Gastroesophageal sphincter (tissue), 3 donors: ENCODE results near the gene ZNF750.

ENCODE experiments used
- EP300 ChIP-seq: sonication (generic); formaldehyde crosslinking; IDR thresholded peaks from one replicate; pipeline ENCODE4 v1.6.1; 2017; ENCODE audit warnings: antibody characterized with exemption, mild to moderate bottlenecking
- POLR2A ChIP-seq, 2 donors: fragments of 450-650 bp; IDR thresholded peaks; one replicate each; pipeline ENCODE4 v1.6.1; 2017; ENCODE audit warnings: antibody characterized with exemption in 2 of 2, mild to moderate bottlenecking in 2 of 2, moderate library complexity in 1 of 2
- POLR2AphosphoS5 ChIP-seq: sonication (generic); formaldehyde crosslinking; IDR thresholded peaks from one replicate; pipeline ENCODE4 v1.6.1; 2017; ENCODE audit warnings: antibody characterized with exemption
- TF ChIP-seq, protein P1 (sequence below), 4 experiments: fragments of 200-600 bp in 2 of 4; fragments of 450-650 bp in 2 of 4; sonication (generic) in 1 of 4; IDR thresholded peaks; one replicate each; pipeline ENCODE4 v1.5.1; 2017 to 2019; ENCODE audit warnings: antibody characterized with exemption in 4 of 4, mild to moderate bottlenecking in 2 of 4, moderate library complexity in 2 of 4

DNA sequence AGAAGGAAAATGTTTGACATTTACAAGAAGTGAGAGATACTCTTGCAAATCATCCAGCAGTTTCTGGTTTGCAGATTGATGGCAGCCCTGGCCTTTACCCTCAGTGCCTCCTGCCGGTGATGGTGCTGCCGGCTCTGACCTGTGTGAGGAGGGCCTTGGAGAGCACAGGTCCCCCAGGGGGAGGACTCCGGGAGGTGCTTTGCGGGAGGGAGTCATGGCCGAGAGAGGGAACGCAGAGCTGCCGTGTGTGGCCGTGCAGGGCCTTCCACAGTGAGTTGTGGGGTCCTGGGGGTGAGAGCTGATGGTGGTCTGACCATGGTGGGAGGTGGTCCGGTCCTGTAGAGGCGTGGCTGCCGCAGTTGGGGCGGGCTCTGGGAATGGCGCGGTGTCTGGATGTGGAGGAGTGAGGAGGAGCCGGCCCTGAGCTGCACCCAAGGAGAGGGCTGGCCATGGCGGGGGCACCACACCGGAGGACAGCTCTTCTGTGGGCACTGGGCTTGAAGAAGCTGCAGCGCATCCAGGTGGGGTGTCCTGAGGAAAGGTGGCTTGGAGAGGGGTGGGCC is 28.0 kb upstream of the ZNF750 start:
- no peak for TF ChIP-seq EP300
- TF ChIP-seq, protein P1, sequence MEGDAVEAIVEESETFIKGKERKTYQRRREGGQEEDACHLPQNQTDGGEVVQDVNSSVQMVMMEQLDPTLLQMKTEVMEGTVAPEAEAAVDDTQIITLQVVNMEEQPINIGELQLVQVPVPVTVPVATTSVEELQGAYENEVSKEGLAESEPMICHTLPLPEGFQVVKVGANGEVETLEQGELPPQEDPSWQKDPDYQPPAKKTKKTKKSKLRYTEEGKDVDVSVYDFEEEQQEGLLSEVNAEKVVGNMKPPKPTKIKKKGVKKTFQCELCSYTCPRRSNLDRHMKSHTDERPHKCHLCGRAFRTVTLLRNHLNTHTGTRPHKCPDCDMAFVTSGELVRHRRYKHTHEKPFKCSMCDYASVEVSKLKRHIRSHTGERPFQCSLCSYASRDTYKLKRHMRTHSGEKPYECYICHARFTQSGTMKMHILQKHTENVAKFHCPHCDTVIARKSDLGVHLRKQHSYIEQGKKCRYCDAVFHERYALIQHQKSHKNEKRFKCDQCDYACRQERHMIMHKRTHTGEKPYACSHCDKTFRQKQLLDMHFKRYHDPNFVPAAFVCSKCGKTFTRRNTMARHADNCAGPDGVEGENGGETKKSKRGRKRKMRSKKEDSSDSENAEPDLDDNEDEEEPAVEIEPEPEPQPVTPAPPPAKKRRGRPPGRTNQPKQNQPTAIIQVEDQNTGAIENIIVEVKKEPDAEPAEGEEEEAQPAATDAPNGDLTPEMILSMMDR (IDR thresholded peaks at IDR 0.05): no peak
- TF ChIP-seq POLR2AphosphoS5: no peak
- no peak for TF ChIP-seq POLR2A (IDR thresholded peaks at IDR 0.05)
